ENCODE data around the gene ATAD3C.
A peak's percentile ranks its signal among the peaks of the same experiment; 100 is the strongest.
"Not testable (repeated sequence)": the region's sequence is repeated elsewhere in the genome, so short reads cannot be mapped to it uniquely, and the experiment has no call there.

ATAD3C gene

GRCh38 chr1:1511533-1512285, 62.2 kb downstream of the ATAD3C start, which contains the start of gene ATAD3A:
ATAD3A (plus strand) TSS chr1:1512162; CDS start chr1:1512269, 107 bp downstream.
- peak; percentile 88 for DNase-seq

- not testable (repeated sequence) for DNase-seq
Measured at GRCh38 chr1:1512425-1512824, 62.9 kb downstream of the ATAD3C start.

GRCh38 chr1:1513675-1514074, 64.2 kb downstream of the ATAD3C start:
- DNase-seq: not testable (repeated sequence)

GRCh38 chr1:1514376-1514775, 64.9 kb downstream of the ATAD3C start:
- DNase-seq: not testable (repeated sequence)

- not testable (repeated sequence) for DNase-seq
Measured at GRCh38 chr1:1516923-1517322, 67.4 kb downstream of the ATAD3C start.

- no peak for DNase-seq
Measured at GRCh38 chr1:1517973-1518620, 68.6 kb downstream of the ATAD3C start.

GRCh38 chr1:1518621-1519007, 69.1 kb downstream of the ATAD3C start:
- DNase-seq: not testable (repeated sequence)
